HepG2 (cell line): Measurements from ENCODE around the gene PIGN. TPM values are rescaled to one million over a fixed set of nuclear protein-coding genes. Genes with fewer than 3 reads are reported as not detected.

Experiments used
- BCL6 ChIP-seq: IDR thresholded peaks from 2 replicates; pipeline ENCODE4 v1.6.1; 2016; ENCODE audit warnings: missing genetic modification reagents, missing compliant biosample characterization
- DNMT1 ChIP-seq: sonication (generic); formaldehyde crosslinking; IDR thresholded peaks from 2 replicates; pipeline ENCODE4 v1.5.1; 2020; ENCODE audit warnings: mild to moderate bottlenecking, missing genetic modification reagents
- HMG20B ChIP-seq: conservative IDR thresholded peaks from 2 replicates; pipeline ENCODE4 v1.6.1; 2016; ENCODE audit warnings: missing genetic modification reagents, missing compliant biosample characterization
- HNF4A ChIP-seq: sonication (generic); formaldehyde crosslinking; IDR thresholded peaks from 2 replicates; pipeline ENCODE4 v1.4.0; 2020; ENCODE audit warnings: missing genetic modification reagents
- KLF13 ChIP-seq: sonication (generic); formaldehyde crosslinking; IDR thresholded peaks from 2 replicates; pipeline ENCODE4 v1.4.0; 2020; ENCODE audit warnings: mild to moderate bottlenecking, missing genetic modification reagents
- MAF1 ChIP-seq: sonication (generic); formaldehyde crosslinking; IDR thresholded peaks from 2 replicates; pipeline ENCODE4 v1.5.0; 2020; ENCODE audit warnings: missing genetic modification reagents, borderline replicate concordance
- NBN ChIP-seq: fragments of 450-650 bp; conservative IDR thresholded peaks from 2 replicates; pipeline ENCODE4 v1.6.1; 2017
- NFIC ChIP-seq: IDR thresholded peaks from 2 replicates; pipeline ENCODE4 v1.6.1; 2012; ENCODE audit warnings: mild to moderate bottlenecking, low read length, inconsistent platforms
- NFRKB ChIP-seq: fragments of 450-650 bp; IDR thresholded peaks from 2 replicates; pipeline ENCODE4 v1.6.1; 2017
- NKX3-1 ChIP-seq: sonication (generic); formaldehyde crosslinking; IDR thresholded peaks from 2 replicates; pipeline ENCODE4 v1.5.0; 2020; ENCODE audit warnings: missing genetic modification reagents
- SAFB2 ChIP-seq: sonication (generic); formaldehyde crosslinking; IDR thresholded peaks from 2 replicates; pipeline ENCODE4 v1.5.1; 2020; ENCODE audit warnings: missing genetic modification reagents, low read depth, mild to moderate bottlenecking, borderline replicate concordance
- SNAPC2 ChIP-seq: sonication (generic); formaldehyde crosslinking; IDR thresholded peaks from 2 replicates; pipeline ENCODE4 v1.8.1; 2022; ENCODE audit warnings: mild to moderate bottlenecking, missing genetic modification reagents
- SP1 ChIP-seq, 2 experiments: fragments of 450-650 bp in 1 of 2; sonication (generic) in 1 of 2; formaldehyde crosslinking in 1 of 2; IDR thresholded peaks; 2 replicates each; pipeline versions ENCODE4 v1.4.0 to v1.6.1; 2016 to 2020; ENCODE audit warnings: missing genetic modification reagents in 1 of 2
- ZBTB21 ChIP-seq: sonication (generic); formaldehyde crosslinking; IDR thresholded peaks from 2 replicates; pipeline ENCODE4 v1.4.0; 2020; ENCODE audit warnings: missing genetic modification reagents
- ZNF205 ChIP-seq: IDR thresholded peaks from 2 replicates; pipeline ENCODE4 v1.6.1; 2018; ENCODE audit warnings: missing biosample characterization, missing genetic modification reagents
- ZNF383 ChIP-seq: sonication (generic); formaldehyde crosslinking; IDR thresholded peaks from 2 replicates; pipeline ENCODE4 v1.4.0; 2020; ENCODE audit warnings: missing genetic modification reagents, mild to moderate bottlenecking, borderline replicate concordance
- ZNF430 ChIP-seq: sonication (generic); formaldehyde crosslinking; IDR thresholded peaks from 2 replicates; pipeline ENCODE4 v1.9.0; 2021; ENCODE audit warnings: mild to moderate bottlenecking, missing genetic modification reagents
- ZNF577 ChIP-seq: sonication (generic); formaldehyde crosslinking; IDR thresholded peaks from 2 replicates; pipeline ENCODE4 v1.4.0; 2020; ENCODE audit warnings: mild to moderate bottlenecking, low read depth, missing genetic modification reagents, borderline replicate concordance
- ZNF605 ChIP-seq: sonication (generic); formaldehyde crosslinking; IDR thresholded peaks from 2 replicates; pipeline ENCODE4 v1.8.0; 2022; ENCODE audit warnings: mild to moderate bottlenecking, missing genetic modification reagents
- ZNF615 ChIP-seq: sonication (generic); formaldehyde crosslinking; IDR thresholded peaks from 2 replicates; pipeline ENCODE4 v1.5.0; 2020; ENCODE audit warnings: mild to moderate bottlenecking, missing genetic modification reagents, borderline replicate concordance
- ZNF724P ChIP-seq: sonication (generic); formaldehyde crosslinking; IDR thresholded peaks from 2 replicates; pipeline ENCODE4 v1.8.0; 2022; ENCODE audit warnings: missing genetic modification reagents, borderline replicate concordance
- ZNF746 ChIP-seq: sonication (generic); formaldehyde crosslinking; IDR thresholded peaks from 2 replicates; pipeline ENCODE4 v1.8.0; 2022; ENCODE audit warnings: mild to moderate bottlenecking, missing genetic modification reagents
- ZNF75D ChIP-seq: sonication (generic); formaldehyde crosslinking; IDR thresholded peaks from 2 replicates; pipeline ENCODE4 v1.8.1; 2023; ENCODE audit warnings: missing genetic modification reagents, mild to moderate bottlenecking, borderline replicate concordance
- polyA plus RNA-seq, 8 experiments: library from polyadenylated mRNA; depleted of rRNA in 3 of 8; stranded (reverse) in 7 of 8; unstranded in 1 of 8; fragments of >200 nt; fragmentation: Illumina TruSeq in 4 of 8; extraction: Trizol in 4 of 8; gene quantifications; 2 replicates each; pipeline versions ENCODE4 v1.2.1 to v1.2.3, GENCODE V29; 2011 to 2016; ENCODE audit warnings: low read depth in 4 of 8, missing spikeins in 1 of 8, mixed read lengths in 1 of 8; ENCODE audit not compliant: insufficient read depth in 1 of 8
- total RNA-seq, 5 experiments: library from RNA; depleted of rRNA; stranded (reverse); fragments of >200 nt; fragmentation: Illumina TruSeq; extraction: Trizol; gene quantifications; 2 replicates each; pipeline ENCODE4 v1.2.3, GENCODE V29; 2016; ENCODE audit warnings: low read depth in 1 of 5
- TF ChIP-seq, protein P1 (sequence below): sonication (generic); formaldehyde crosslinking; IDR thresholded peaks from 2 replicates; pipeline ENCODE4 v1.8.0; 2022; ENCODE audit warnings: mild to moderate bottlenecking, missing genetic modification reagents
- TF ChIP-seq, protein P2 (sequence below), 2 experiments: sonication (generic) in 1 of 2; formaldehyde crosslinking in 1 of 2; IDR thresholded peaks; 2 replicates each; pipeline versions ENCODE4 v1.4.0 to v1.6.1; 2016 to 2020; ENCODE audit warnings: borderline replicate concordance in 1 of 2, low read depth in 1 of 2, mild to moderate bottlenecking in 1 of 2, missing genetic modification reagents in 1 of 2
- TF ChIP-seq, protein P3 (sequence below): sonication (generic); formaldehyde crosslinking; IDR thresholded peaks from 2 replicates; pipeline ENCODE4 v1.4.0; 2020; ENCODE audit warnings: mild to moderate bottlenecking, missing genetic modification reagents

The PIGN gene
- total and polyA plus RNA-seq, 2 of the 13 experiments (the other 11 are each of a cell fraction or from before 2014, with no cell fraction given): 15.5 to 33.6 TPM

DNA sequence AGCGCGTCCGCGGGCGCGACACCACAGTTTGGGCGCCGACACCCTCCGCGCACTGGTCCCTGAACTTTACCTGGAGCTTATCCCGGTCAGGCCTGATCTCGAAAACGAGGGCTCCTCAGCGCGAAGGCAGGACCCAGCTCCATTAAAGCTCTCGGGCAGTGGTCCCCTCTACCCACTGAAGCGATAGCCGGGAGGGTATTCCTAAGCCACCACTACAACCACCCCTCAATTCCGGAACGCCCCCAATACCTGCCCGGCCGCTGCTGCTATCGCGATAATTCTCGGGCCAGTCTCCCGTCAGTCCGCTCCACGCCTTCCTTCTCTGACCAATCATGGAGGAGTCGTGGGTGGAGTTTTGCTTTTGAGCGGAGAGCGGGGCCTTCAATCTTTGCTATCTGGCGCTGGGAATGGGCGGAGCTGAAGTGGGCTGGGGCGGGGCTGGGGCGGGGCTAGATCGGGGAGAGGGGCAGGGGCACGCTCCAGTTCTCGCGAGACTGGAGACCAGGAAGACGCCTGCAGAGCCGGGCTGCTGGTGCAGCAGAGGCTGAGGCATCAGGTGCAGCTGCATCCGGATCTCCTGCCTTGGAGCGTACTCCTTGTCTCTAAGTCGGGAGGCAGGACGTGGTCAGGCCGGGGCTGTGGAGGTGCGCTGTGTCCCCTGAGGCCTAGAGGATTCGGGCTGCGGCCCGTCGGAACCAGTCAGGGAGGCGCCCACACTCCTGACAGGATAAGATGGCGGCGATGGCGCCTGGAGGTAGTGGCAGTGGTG is at the start of gene PIGN, which contains the start of gene RELCH (continued):
- TF ChIP-seq, protein P1, sequence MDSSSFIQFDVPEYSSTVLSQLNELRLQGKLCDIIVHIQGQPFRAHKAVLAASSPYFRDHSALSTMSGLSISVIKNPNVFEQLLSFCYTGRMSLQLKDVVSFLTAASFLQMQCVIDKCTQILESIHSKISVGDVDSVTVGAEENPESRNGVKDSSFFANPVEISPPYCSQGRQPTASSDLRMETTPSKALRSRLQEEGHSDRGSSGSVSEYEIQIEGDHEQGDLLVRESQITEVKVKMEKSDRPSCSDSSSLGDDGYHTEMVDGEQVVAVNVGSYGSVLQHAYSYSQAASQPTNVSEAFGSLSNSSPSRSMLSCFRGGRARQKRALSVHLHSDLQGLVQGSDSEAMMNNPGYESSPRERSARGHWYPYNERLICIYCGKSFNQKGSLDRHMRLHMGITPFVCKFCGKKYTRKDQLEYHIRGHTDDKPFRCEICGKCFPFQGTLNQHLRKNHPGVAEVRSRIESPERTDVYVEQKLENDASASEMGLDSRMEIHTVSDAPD (CRISPR knock-in tag): no peak
- TF ChIP-seq HNF4A (CRISPR knock-in tag) (no peak), ZNF430 (CRISPR knock-in tag) (no peak), ZNF577 (CRISPR knock-in tag) (no peak), ZNF383 (0 out of 2 replicates have a peak, but pooled peaks have one; percentile 26), DNMT1 (CRISPR knock-in tag) (no peak), HMG20B (no peak), ZNF205 (CRISPR knock-in tag) (0 out of 2 replicates have a peak, but pooled peaks have one; percentile 41), SNAPC2 (no peak), ZNF605 (CRISPR knock-in tag) (peak; percentile 6), SAFB2 (no peak), ZBTB21 (CRISPR knock-in tag) (no peak), MAF1 (CRISPR knock-in tag) (no peak; the same call in 1 of the 2 replicates), ZNF615 (no peak), ZNF724P (0 out of 2 replicates have a peak, but pooled peaks have one; percentile 77), KLF13 (no peak), NFIC (no peak), SP1 (IDR thresholded peaks at IDR 0.05) (0 out of 2 replicates have a peak, but pooled peaks have one; percentile 26), SP1 (CRISPR knock-in tag; IDR thresholded peaks at IDR 0.05) (peak; percentile 82), NBN (no peak), NFRKB (0 out of 2 replicates have a peak, but pooled peaks have one; percentile 62), ZNF746 (CRISPR knock-in tag) (no peak), NKX3-1 (CRISPR knock-in tag) (no peak), ZNF75D (CRISPR knock-in tag) (no peak), BCL6 (CRISPR knock-in tag) (no peak)
- TF ChIP-seq, protein P2, sequence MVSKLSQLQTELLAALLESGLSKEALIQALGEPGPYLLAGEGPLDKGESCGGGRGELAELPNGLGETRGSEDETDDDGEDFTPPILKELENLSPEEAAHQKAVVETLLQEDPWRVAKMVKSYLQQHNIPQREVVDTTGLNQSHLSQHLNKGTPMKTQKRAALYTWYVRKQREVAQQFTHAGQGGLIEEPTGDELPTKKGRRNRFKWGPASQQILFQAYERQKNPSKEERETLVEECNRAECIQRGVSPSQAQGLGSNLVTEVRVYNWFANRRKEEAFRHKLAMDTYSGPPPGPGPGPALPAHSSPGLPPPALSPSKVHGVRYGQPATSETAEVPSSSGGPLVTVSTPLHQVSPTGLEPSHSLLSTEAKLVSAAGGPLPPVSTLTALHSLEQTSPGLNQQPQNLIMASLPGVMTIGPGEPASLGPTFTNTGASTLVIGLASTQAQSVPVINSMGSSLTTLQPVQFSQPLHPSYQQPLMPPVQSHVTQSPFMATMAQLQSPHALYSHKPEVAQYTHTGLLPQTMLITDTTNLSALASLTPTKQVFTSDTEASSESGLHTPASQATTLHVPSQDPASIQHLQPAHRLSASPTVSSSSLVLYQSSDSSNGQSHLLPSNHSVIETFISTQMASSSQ (IDR thresholded peaks at IDR 0.05; ENCODE audit: low read depth): no peak
- TF ChIP-seq, protein P2 (CRISPR knock-in tag; IDR thresholded peaks at IDR 0.05; ENCODE audit: borderline replicate concordance): peak; percentile 50; the same call in 1 of the 2 replicates
- TF ChIP-seq, protein P3, sequence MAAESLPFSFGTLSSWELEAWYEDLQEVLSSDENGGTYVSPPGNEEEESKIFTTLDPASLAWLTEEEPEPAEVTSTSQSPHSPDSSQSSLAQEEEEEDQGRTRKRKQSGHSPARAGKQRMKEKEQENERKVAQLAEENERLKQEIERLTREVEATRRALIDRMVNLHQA: no peak
